ENCODE results near the gene KCNN4.

The KCNN4 gene

DNA sequence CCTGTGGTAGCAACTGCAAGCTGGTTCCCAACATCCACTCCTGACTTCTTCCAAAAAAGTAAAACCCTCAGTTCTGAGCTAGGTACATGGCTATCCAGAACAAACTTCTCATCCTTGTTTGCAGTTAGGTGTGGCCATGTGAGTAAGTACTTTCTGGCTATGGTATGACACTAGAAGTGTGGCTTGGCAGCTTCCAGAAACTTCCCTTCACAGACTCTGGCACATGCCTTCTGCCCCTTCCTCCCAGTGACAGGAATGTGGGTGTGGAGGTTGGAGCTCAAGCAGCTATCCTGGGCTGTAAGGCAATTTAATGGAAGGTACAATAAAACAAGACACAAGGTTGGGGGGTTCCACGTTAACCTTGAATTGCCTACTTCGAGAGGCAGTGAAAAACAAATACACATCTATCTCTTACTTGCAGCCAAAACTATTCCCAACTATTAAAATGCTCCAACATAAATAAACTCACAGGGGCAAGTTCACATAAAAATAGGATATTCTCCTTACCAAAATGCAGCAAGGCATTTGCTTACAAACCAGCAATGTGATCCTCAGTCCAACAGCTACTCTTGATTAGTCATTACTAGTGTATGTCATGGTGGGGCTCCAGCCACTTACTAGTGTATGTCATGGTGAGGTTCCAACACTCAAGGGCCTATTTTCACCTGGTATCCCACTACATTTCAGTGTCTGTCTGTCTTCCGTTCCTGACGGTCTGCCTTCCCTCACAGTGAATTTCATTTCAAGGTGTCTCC is 29.1 kb downstream of the KCNN4 start:
- in situ Hi-C loops (cut with HindIII; ENCODE audit: low sequenced_read_pairs): no loop called here

DNA sequence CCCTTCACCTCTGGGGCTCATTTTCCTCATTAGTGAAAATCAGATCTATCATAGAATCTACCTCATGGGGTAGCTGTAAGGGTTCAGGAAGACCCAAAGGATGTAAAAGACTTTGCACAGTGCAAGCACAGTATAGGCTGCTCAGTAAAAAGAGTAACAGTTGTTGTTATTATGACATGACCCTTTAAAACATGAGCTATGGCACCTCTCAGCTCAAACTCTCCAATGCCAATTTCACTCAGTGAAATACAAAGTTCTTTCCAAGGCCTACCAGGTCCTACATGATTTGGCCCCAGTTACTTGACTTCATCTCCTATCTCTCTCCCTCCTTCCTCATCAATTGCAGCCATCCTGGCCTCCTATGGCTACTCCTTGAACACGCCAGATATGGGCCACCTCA is 30.9 kb downstream of the KCNN4 start:
- in situ Hi-C loops (cut with HindIII; ENCODE audit: low sequenced_read_pairs): no loop called here

DNA sequence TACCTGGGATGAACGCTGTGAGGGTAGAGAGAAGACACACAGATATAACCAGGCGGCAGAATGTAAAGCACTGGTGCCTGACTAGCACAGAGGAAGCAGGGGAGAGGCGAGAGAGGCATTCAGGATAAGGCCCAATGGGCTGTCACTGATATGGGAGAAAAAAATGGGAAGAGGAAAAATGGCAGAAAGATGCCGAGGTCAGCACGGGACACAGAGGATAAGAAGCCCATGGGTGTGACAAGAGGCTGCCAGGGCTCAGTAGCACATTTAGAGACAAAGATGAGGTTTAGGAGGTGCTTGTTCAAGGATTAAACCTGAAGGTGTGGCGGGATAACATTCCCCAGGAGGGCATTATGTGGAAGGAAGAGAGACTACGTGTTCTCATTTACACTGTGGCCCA is 31.6 kb downstream of the KCNN4 start:
- in situ Hi-C loops (cut with HindIII; ENCODE audit: low sequenced_read_pairs): no loop called here

DNA sequence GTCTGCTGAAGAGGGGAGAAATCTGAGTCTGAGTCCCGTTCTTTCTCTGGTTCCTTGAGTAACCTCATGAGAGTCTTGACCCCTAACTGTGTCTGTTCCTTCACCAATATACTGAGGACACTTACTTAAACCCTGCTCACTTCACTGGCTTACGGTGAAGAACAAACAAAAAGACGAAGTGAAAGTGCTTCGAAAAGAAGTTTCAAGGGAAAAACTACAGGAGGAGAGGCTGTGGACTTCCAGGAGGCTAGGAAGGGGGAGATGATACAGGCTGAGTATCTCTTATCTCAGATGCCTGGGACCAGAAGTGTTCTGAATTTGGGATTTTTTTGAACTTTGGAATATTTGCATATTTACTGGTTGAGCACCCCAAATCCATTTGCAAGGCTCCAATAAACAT is 32.1 kb downstream of the KCNN4 start:
- in situ Hi-C loops (cut with HindIII; ENCODE audit: low sequenced_read_pairs): no loop called here

DNA sequence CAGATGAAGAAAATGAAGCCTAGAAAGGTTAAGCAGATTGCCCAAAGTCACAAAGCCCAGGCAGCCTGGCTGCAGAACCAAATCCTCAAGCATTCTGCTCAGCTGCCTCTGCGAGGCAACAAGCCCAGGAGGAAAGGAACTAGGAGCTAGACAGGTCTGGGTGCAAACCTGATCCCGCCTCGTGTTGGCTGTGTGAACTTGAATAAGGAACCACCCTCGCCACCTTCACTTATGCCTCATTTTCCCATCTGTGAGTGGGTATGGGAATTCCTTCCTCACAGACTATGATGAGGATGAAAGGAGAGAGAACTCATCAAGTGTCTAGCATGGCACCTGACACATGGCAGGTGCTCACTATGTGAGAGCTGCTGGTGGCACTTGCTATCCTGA is 32.6 kb downstream of the KCNN4 start:
- in situ Hi-C loops (cut with HindIII; ENCODE audit: low sequenced_read_pairs): no loop called here

DNA sequence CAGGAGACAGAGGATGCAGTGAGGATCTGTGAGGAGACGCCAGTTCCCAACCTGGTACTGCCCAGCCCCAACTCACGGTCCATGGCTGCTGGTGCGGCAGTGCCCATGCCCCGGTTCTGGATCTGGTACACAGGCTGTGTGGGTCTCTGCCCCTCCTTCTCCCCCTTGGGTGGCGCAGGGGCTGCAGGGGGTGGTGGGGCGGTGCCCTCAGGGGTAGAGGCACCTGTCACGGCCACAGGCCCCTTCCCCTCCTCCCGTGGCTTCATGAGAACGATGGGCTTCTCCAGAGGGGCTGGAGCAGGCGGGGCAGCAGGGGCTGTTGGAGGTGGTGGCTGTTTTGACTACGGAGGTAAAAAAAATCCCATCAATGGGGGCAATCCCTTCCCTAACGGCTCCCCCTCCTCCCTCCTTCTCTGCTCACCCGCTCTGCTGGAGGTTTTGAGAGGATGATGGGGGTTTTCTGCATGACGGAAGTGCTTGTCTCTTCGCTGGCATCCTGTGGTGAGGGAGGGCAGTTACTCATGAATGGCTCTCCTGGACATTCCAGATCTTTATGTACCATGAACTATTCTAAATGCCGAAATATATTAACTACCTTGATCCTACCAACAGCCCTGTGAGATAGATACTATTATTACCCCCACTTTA is 33.1 kb downstream of the KCNN4 start:
- in situ Hi-C loops (cut with HindIII; ENCODE audit: low sequenced_read_pairs): no loop called here

DNA sequence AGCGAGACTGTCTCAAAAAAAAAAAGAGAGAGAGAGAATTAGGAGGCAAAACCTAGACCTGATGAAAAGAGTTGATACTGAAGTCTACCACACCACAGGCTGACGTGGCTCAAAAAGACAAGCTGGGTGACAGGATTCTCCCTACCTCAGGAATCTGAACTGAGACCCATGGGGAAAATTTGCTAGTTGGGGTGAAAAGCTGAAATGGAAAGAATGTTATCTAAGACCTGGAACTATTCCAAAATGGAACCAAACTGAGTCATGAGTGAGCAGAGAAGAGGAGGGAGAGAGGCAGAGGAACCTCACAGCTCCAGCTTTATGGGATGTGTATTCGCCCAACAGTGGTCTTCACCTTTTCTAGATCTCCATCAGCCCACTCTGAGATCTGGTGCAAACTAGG is 37.7 kb downstream of the KCNN4 start:
- in situ Hi-C loops (cut with HindIII; ENCODE audit: low sequenced_read_pairs): loop anchor here (5.0 kb wide), 1 partner anchor 94 kb away; no protein-coding TSS in a partner anchor

DNA sequence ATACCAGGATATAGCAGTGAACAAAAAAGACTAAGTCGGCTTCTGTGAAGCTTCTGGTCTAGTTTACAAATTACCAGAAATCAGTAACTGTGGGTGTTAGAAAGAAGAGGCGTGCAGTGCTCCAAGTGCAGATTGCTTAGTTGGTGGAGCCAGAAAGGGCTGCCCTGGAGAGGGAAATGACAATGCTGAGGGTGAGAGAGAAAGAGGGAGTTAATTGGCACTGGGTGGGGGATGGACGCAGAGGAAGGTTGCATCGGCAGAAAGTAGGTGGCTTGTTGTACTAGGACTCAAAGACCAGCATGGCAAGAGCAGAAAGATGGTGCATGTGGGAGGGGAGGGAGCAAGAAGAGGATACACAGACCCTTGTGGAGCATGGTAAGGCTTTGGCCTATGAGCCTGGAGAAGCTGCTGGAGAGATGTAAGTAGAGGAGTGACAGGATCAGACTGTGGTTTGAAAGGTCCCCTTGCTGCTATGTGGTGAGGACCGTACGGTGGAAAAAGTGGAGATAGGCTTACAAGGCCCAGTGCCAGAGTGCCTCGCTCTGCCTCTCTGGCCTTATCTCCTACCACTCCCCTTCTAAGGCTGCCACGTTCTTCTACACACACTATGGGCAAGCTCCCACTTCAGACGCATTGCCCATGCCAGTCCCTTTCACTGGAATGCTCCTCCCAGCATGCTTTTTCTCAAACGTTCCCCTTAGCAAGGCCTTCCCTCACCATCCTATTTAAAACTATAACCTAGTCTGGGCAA is 39.5 kb downstream of the KCNN4 start:
- in situ Hi-C loops (cut with HindIII; ENCODE audit: low sequenced_read_pairs): loop anchor here (5.0 kb wide), 1 partner anchor 96 kb away; no protein-coding TSS in a partner anchor

DNA sequence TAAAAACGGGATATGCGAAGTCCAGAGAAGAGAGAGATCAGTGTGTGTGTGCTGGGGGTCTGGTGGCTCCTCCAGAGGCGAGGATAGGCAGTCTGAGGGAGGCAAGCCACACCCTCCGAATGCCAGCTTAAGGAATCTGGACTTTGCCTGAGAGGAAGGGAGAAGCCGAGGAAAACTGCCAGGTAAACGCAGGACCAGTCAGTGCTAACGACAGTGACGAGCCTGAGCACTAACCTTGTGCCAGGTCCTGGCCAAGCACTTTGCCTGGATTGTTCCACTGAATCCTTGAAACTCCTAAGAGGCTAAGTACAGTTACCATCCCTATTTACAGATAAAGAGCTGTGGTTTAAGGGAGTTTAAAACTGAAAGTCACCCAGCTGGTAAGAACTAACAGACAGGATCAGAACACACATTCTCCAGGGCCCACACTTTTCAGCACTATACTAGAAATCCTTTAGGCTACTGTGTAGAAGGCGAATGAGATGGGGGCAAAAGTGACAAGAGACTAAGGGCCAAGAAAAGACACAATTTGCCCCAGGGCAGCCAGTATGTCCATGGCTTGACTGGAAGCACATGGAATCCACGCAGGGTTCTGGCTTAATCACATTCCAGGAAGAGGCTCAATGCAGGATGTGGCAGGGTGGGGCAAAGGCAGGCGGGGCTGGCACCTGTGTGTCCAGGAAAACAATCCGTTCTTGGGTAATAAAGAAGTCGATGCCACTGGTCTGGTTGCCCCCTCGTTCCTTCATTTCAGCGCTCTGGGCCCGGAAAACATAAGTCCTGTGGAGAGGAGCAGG is 41.1 kb downstream of the KCNN4 start:
- in situ Hi-C loops (cut with HindIII; ENCODE audit: low sequenced_read_pairs): loop anchor here (5.0 kb wide), 1 partner anchor 98 kb away; no protein-coding TSS in a partner anchor

DNA sequence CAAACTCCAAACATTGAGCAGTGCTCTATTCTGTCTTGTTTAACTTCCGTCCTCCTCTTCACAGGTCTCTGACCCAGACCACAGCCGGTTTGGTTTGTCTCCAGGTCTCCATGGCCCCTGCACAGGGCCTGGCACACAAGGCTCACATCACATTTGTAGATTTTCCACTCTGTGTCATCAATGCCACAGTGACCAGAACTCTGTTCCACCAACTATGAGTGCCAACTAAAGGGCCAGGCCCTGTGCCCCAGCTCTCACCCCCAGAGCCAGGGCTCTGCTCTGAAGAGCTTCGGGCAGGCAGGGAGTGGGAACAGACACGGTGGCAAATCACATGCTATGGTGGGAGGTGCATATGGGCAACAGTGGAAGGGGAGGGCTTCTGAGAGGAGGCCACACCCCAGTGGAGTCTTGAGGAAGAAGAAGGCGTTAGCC is 42.0 kb downstream of the KCNN4 start:
- in situ Hi-C loops (cut with HindIII; ENCODE audit: low sequenced_read_pairs): no loop called here

DNA sequence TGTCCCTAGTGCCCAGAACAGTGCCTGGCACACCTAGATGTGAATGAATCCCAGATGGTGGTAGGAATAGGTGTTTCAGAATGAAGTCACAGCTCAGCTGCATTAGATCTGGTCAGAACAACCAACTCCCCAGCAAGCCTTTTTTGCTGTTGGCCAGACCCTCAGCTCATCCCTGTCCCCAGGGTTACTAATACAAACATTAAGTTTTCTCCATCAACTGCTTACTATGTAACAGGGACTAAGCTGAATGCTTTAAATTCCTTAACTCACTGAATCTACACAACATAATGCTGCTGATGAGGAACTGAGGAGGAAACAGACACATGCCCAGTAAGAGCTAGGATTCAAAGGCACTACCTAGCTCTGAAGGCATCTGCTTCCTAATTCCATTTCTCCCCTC is 44.8 kb downstream of the KCNN4 start:
- in situ Hi-C loops (cut with HindIII; ENCODE audit: low sequenced_read_pairs): no loop called here

DNA sequence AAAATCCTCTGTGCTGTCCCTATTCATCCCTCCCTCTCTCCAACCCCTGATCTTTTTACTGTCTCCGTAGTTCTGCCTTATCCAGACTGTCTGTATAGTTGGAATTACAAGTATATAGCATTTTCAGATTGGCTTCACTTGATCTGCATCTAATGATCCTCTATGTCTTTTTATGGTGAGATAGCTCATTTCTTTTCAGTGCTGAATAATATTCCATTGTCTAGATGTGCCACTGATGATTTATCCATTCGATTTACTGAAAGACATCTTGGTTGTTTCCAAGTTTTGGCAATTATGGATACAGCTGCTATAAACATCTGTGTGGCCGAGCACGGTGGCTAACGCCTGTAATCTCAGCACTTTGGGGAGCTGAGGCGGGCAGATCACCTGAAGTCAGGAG is 45.8 kb downstream of the KCNN4 start:
- in situ Hi-C loops (cut with HindIII; ENCODE audit: low sequenced_read_pairs): no loop called here

DNA sequence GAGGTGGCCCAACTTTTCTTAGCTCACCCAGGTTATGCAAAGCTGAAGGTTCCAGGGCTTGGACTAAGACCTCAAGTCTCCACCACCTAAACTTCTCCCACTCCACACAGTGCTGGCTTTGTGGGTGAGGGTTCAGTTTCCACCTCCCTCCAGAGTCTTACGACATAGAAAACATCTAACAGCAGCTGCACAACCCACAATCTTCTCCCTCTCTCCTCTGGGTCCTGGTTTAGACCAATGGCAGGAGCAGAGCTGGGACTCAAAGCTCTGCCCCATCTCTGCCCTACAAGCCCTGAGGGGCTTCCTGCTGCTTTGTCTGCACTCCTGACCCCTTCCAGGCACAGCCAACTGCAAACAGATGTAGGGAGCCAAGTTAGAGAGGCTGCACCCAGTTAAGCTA is 48.9 kb downstream of the KCNN4 start:
- in situ Hi-C loops (cut with HindIII; ENCODE audit: low sequenced_read_pairs): no loop called here

DNA sequence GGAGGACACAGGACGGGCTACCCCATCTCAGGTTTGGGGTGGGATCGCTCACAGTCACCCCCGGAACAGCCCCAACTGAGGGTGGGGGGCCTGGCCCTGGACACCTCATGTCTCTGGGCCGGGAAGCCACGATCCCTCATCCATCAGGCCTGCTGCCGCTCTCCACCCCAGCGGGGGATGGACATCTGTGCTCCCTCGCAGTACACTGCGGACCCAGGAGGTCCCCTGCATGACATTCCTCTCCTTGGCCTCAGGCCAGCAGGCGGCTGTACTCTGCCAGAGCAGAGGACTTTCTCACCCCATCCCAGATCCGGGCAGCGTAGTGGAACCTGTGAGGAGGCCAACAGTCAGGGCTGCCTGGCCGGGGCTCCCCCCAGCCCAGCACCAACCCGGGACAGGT is 49.4 kb downstream of the KCNN4 start:
- in situ Hi-C loops (cut with HindIII; ENCODE audit: low sequenced_read_pairs): no loop called here

DNA sequence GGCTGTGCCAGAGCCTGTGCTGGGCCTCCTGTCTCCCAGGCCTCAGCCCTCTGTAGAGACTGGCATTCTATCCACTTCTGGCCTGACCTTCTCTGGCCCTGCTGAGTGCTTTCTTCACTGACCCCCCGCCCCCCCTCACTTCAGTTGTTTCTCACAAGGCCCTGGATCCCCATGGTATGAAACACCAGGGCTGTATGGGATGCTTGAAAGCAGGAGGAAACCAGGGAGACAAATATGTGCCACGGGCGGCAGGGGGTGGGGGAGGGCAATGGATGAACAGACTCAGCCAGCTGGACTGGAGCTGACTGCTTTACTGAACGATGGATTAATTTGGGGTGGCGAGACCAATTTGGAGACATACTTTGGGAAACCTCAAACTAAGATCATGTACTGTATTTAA is 50.9 kb downstream of the KCNN4 start:
- in situ Hi-C loops (cut with HindIII; ENCODE audit: low sequenced_read_pairs): loop anchor here (10.0 kb wide), 1 partner anchor 175 kb away; no protein-coding TSS in a partner anchor

DNA sequence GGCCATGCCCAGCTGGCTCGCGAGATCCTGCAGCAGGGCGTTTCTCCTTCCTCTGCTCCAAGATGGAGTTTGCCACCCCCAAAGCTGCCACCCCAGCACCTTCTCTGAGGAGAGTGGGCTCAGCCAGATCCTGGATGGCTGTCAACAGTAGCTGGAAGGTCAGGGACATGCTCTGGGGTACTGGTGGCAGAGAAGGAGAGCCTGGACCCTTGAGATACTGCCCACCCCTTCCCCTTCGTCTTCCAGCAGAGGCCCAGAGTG is 53.2 kb downstream of the KCNN4 start:
- in situ Hi-C loops (cut with HindIII; ENCODE audit: low sequenced_read_pairs): loop anchor here (10.0 kb wide), 1 partner anchor 173 kb away; no protein-coding TSS in a partner anchor

DNA sequence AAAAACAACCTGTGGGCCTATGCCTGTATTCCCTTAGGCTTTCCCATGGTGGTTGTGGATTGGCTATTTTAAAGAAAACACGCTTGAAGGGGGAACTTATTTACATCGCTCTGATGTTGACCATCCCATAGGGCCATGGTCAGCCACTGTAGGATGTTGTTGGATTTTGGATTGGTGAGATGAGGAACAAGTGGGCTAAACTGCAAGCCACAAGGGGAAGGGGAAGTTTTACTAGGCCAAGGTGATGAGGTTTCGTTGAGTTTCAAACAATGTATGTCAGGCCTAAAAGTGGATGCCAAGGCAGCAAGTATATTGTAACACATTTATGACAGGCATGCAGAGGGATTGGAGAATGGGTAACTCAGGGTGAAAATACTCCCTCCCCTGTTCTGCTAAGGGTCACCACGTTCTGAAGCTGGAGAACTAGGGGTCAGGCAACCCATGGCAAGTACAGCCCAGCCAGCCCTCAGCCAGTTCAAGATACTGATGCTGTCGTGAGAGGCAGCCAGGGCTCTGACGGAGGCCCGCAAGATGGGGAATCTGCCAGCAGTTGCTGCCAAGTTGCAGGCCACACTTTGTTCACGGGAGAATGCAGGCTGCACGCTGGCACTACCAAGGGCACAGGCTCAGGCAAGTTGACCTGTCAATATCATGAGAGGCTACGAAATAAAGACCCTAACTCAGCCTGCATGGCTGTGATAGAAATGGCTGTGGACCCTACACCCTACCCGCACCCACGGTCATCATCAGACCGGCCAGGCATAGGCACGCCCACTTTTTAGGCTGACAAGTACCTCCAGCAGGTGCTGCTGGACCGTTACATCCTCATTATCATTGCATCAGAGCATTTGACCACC is 53.8 kb downstream of the KCNN4 start:
- in situ Hi-C loops (cut with HindIII; ENCODE audit: low sequenced_read_pairs): loop anchor here (10.0 kb wide), 1 partner anchor 172 kb away; no protein-coding TSS in a partner anchor

DNA sequence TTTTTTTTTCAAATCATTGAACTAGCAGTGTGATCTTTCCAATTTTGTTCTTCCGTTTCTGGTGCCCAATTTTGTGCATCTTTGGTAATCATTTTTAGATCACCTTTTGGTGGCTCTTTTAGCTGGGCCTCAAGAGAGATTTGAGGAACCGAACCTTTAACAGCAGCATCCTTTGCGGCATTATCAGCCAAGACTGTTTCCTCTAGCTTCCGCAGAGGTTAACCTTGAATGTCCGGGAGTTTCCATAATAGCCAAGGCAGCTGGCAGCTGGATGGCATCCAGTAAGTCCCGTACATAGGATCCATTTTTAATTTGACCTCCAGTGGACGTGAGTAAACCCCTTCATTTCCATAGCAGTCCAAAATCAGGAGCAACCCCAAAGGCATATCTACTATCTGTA is 55.3 kb downstream of the KCNN4 start:
- in situ Hi-C loops (cut with HindIII; ENCODE audit: low sequenced_read_pairs): loop anchor here (10.0 kb wide), 1 partner anchor 171 kb away; no protein-coding TSS in a partner anchor

DNA sequence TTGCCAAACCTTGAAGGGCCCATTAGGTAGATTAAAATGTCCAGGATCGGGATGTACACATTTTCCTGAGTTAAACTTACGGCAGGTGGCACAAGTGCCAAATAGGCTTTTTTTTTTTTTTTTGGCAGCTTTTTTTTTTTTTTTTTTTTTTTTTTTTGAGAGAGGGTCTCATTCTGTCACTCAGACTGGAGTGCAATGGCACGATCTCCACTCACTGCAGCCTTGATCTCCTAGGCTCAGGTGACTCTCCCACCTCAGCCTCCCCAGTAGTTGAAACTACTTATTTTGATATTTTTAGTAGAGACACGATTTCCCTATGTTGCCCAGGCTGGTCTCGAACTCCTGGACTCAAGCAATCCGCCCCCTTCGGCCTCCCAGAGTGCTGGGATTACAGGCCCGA is 55.9 kb downstream of the KCNN4 start:
- in situ Hi-C loops (cut with HindIII; ENCODE audit: low sequenced_read_pairs): loop anchor here (5.0 to 10.0 kb wide), 2 partner anchors 58 to 170 kb away; no protein-coding TSS in a partner anchor

DNA sequence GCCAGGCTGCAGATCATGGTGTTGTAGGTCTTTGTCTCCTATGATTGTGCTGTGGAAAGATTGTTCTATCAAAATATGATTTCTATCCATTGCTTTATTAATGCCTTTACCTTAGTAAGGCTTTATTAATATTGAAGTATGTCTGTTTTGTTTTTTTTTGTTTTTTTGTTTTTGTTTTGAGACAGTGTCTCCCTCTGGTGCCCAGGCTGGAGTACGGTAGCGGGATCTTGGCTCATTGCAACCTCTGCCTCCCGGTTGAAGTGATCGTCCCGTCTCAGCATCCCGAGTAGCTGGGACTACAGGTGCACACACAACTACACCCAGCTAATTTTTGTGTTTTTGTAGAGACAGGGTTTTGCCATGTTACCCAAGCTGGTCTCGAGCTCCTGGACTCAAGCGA is 57.2 kb downstream of the KCNN4 start:
- in situ Hi-C loops (cut with HindIII; ENCODE audit: low sequenced_read_pairs): loop anchor here (5.0 to 10.0 kb wide), 2 partner anchors 56 to 169 kb away; no protein-coding TSS in a partner anchor
